CD4-positive, alpha-beta memory T cell (primary cell): Measurements from ENCODE around the gene PHGDH. TPM values are rescaled to one million over a fixed set of nuclear protein-coding genes. Genes with fewer than 3 reads are reported as not detected.

Experiments used
- CTCF ChIA-PET: fragments of 350-600 bp; sonication (Branson Sonifier 250); formaldehyde crosslinking; loops from one replicate; lab custom pipeline; 2021; ENCODE audit warnings: inconsistent platforms; ENCODE audit not compliant: partially characterized antibody; lab: Charles Lee
- POLR2A ChIA-PET: fragments of 350-600 bp; sonication (Branson Sonifier 250); formaldehyde crosslinking; loops from one replicate; lab custom pipeline; 2021; ENCODE audit not compliant: partially characterized antibody; lab: Charles Lee
- DNase-seq, 5 donors: peaks; one replicate each; pipeline versions ENCODE4 v3.0.0 to v3.0.0-alpha.2; 2020 to 2022; ENCODE audit warnings: mixed read lengths in 1 of 5
- H3K27ac ChIP-seq: one replicate; pipeline ENCODE4 v1.7.0; 2013; ENCODE audit warnings: low read depth, low read length
- H3K27me3 ChIP-seq: 2 replicates; pipeline ENCODE4 v1.7.0; 2013; ENCODE audit warnings: mild to moderate bottlenecking, low read length, moderate library complexity; ENCODE audit not compliant: insufficient read depth
- H3K36me3 ChIP-seq: 2 replicates; pipeline ENCODE4 v1.7.0; 2013; ENCODE audit warnings: mild to moderate bottlenecking, low read length, moderate library complexity; ENCODE audit not compliant: insufficient read depth
- H3K4me1 ChIP-seq: 2 replicates; pipeline ENCODE4 v1.7.0; 2013; ENCODE audit warnings: mild to moderate bottlenecking, low read length, moderate library complexity; ENCODE audit not compliant: insufficient read depth
- H3K4me3 ChIP-seq, 2 donors: one replicate each; pipeline ENCODE4 v1.7.0; 2013; ENCODE audit warnings: low read length in 2 of 2, mild to moderate bottlenecking in 1 of 2
- H3K9me3 ChIP-seq, 2 donors: one replicate each; pipeline ENCODE4 v1.7.0; 2013; ENCODE audit warnings: low read length in 2 of 2, control low read depth in 1 of 2; ENCODE audit not compliant: control insufficient read depth in 1 of 2
- H3K27ac Mint-ChIP-seq, 7 donors: one replicate each; pipeline ENCODE4 v1.8.0; 2020 to 2021; ENCODE audit warnings: mixed read lengths in 7 of 7, mild to moderate bottlenecking in 6 of 7, inconsistent platforms in 3 of 7, moderate library complexity in 3 of 7
- H3K27me3 Mint-ChIP-seq, 2 donors: one replicate each; pipeline ENCODE4 v1.8.0; 2020 to 2021; ENCODE audit warnings: mixed read lengths in 2 of 2
- H3K36me3 Mint-ChIP-seq, 2 donors: one replicate each; pipeline ENCODE4 v1.8.0; 2020 to 2021; ENCODE audit warnings: mixed read lengths in 2 of 2, inconsistent platforms in 1 of 2, mild to moderate bottlenecking in 1 of 2
- H3K4me1 Mint-ChIP-seq, 4 donors: one replicate each; pipeline ENCODE4 v1.8.0; 2020 to 2021; ENCODE audit warnings: mixed read lengths in 4 of 4, mild to moderate bottlenecking in 1 of 4
- H3K4me3 Mint-ChIP-seq, 8 donors: one replicate each; pipeline ENCODE4 v1.8.0; 2020 to 2021; ENCODE audit warnings: mixed read lengths in 8 of 8, mild to moderate bottlenecking in 7 of 8, moderate library complexity in 6 of 8, inconsistent platforms in 3 of 8
- H3K9me3 Mint-ChIP-seq, 8 donors: one replicate each; pipeline ENCODE4 v1.8.0; 2020 to 2021; ENCODE audit warnings: mixed read lengths in 8 of 8, mild to moderate bottlenecking in 5 of 8, inconsistent platforms in 3 of 8, moderate library complexity in 1 of 8
- intact Hi-C: fragments of 100-400 bp; cut with micrococcal nuclease; formaldehyde crosslinking; loops from one replicate; pipeline ENCODE4 v1.15.1; 2023
- polyA plus RNA-seq, 2 donors: library from polyadenylated mRNA; unstranded; fragments of 300-500 nt; fragmentation: Illumina TruSeq; gene quantifications; one replicate each; pipeline ENCODE4 v1.2.3, GENCODE V29; 2021
- total RNA-seq, 2 experiments: library from RNA; stranded (reverse); gene quantifications; one replicate each; pipeline ENCODE4 v1.2.3, GENCODE V29; 2021

Gene PHGDH
- total and polyA plus RNA-seq, 4 experiments from 2014 or later: 1.5 to 3.1 (median 2.7) TPM

DNA sequence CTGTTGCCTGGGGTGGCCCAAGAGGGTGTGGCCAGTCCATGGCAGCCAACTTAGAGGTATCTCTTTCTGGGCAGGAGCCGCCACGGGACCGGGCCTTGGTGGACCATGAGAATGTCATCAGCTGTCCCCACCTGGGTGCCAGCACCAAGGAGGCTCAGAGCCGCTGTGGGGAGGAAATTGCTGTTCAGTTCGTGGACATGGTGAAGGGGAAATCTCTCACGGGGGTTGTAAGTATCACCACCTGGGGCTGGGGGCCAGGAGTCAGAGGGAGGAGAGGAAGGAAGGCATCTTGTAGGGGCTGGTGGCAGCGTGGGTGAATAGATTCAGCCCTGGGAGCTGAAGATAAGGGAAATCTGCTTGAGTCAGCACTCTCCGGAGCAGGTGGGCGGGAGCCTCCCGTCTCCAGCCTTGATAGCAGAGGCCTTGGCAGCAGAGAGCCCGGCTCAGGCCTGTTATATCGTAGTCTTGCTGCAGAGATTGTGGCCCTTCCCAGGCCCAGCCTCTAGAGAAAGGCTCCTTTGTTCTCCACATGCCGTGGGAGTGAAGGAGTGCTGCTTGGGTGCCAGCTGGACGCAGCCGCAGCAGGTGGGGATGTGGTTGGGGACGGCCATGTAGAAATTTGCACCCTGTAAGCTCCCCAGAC is 25.4 kb downstream of the PHGDH start:
- H3K36me3 Mint-ChIP-seq: no peaks in the 10 kb centered on the region
- POLR2A ChIA-PET: no interaction called here

DNA sequence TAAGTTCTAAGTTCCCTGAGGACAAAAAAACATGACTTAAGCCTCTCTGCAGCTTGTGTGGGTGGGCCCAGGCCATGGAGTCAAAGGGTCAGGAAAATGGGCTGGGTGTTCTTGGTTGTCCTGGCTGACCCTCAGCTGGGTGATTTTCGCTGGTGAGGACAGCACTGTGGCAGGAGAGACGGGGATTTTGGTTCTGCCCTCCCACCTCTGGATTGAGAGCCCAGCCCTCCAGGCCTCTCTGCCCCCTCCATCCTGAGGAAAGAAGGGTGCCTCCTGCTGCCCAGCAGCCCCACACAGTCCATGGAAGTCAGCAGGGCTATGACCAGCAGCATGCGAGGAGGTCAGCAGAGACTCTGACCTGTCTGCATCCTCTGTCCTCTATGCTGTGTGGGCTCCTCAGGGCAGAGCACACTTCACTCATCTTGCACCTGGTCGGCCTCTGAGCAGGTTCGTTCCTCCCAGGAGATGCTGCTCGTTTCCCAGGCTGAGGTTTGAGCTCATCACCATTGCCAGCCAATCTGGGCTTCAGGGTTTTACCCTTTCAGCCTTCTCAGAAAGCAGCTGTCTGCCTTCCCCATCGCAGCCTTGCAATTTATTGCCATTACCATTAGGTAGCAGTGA is 26.5 kb downstream of the PHGDH start:
- Histone ChIP-seq H3K9me3 (no peaks in the 10 kb centered on the region), H3K27ac (no peak overlapping the region), H3K36me3 (no peaks in the 10 kb centered on the region), H3K4me1 (no peaks in the 10 kb centered on the region), H3K27me3 (no peaks in the 10 kb centered on the region), H3K4me3 (no peak overlapping the region)
- no peak for DNase-seq
- Mint-ChIP-seq H3K4me3 (no peak overlapping the region), H3K27ac (no peak overlapping the region), H3K9me3 (no peaks in the 10 kb centered on the region), H3K27me3 (no peaks in the 10 kb centered on the region), H3K4me1 (no peaks in the 10 kb centered on the region), H3K36me3 (no peaks in the 10 kb centered on the region)
- intact Hi-C loops: no loop called here
- CTCF ChIA-PET: interaction anchor here (2.1 to 6.4 kb wide), 2 partner anchors 7 to 10 kb away, joined by 6 to 44 read pairs; no protein-coding TSS in a partner anchor
- POLR2A ChIA-PET: no interaction called here

More for the DNA sequence above, 25.4 kb downstream of the PHGDH start:
- H3K4me1 ChIP-seq: no peaks in the 10 kb centered on the region
- DNase-seq: no peak
- no peak overlapping the region for H3K4me3 ChIP-seq
- no peak overlapping the region for H3K27ac Mint-ChIP-seq
- H3K27ac ChIP-seq: no peak overlapping the region
- H3K9me3 ChIP-seq: no peaks in the 10 kb centered on the region
- intact Hi-C loops: no loop called here
- no peak overlapping the region for H3K4me3 Mint-ChIP-seq
- no peaks in the 10 kb centered on the region for H3K4me1 Mint-ChIP-seq
- CTCF ChIA-PET: interaction anchor here (2.1 to 6.4 kb wide), 2 partner anchors 8 to 11 kb away, joined by 6 to 44 read pairs; no protein-coding TSS in a partner anchor
- no peaks in the 10 kb centered on the region for H3K27me3 Mint-ChIP-seq
- H3K27me3 ChIP-seq: no peaks in the 10 kb centered on the region
- H3K9me3 Mint-ChIP-seq: no peaks in the 10 kb centered on the region
- H3K36me3 ChIP-seq: no peaks in the 10 kb centered on the region

DNA sequence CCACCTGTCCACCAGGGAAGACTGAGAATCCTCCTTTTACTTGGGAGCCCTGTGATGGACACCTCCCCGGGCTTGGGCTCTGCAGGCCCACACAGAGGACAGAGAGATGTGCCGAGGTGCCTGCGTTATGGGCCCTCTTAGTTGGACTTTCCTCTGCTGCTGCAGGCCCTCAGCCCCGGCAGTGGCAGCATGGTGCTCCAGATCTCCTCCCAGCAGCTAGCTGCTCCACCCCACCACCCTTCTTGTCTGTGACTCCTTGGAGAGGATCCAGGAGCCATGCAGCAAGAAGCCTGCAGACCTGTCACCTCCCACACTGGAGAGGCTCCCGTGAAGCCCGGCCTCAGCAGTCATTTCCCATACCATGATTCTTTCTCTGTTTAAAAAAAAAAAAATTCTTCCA is 27.4 kb downstream of the PHGDH start:
- Histone ChIP-seq H3K9me3 (no peaks in the 10 kb centered on the region), H3K27me3 (no peaks in the 10 kb centered on the region), H3K27ac (no peak overlapping the region), H3K4me1 (no peaks in the 10 kb centered on the region), H3K36me3 (no peaks in the 10 kb centered on the region), H3K4me3 (no peak overlapping the region)
- no peak for DNase-seq
- Mint-ChIP-seq H3K27ac (no peak overlapping the region), H3K4me3 (no peak overlapping the region), H3K27me3 (no peaks in the 10 kb centered on the region), H3K4me1 (peaks cover 0 to 2% (median 0%) of the 10 kb centered on the region in 4 donors), H3K9me3 (no peaks in the 10 kb centered on the region), H3K36me3 (no peaks in the 10 kb centered on the region)
- ChIA-PET POLR2A (no interaction called here), CTCF (interaction anchor here (2.1 kb wide), 1 partner anchor 9 kb away, joined by 6 read pairs; no protein-coding TSS in a partner anchor)
- intact Hi-C loops: no loop called here

DNA sequence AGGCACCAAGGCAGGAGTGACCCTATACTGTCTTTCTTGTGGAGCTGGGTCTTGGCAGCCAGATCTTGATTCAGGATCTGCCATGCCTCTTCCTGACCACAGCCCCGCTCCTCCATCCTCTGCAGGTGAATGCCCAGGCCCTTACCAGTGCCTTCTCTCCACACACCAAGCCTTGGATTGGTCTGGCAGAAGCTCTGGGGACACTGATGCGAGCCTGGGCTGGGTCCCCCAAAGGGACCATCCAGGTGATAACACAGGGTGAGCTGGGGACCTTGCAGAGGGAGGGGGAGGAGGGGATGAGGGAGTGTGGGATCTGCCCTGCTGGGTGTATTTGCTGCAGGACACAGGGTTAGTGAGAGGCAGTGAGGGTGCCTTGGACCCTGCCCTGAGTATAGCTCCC is 28.5 kb downstream of the PHGDH start:
- ChIA-PET POLR2A (no interaction called here), CTCF (no interaction called here)
- DNase-seq: no peak
- Histone ChIP-seq H3K36me3 (no peaks in the 10 kb centered on the region), H3K27ac (no peak overlapping the region), H3K9me3 (no peaks in the 10 kb centered on the region), H3K27me3 (no peaks in the 10 kb centered on the region), H3K4me3 (no peak overlapping the region), H3K4me1 (no peaks in the 10 kb centered on the region)
- Mint-ChIP-seq H3K27ac (no peak overlapping the region), H3K36me3 (no peaks in the 10 kb centered on the region), H3K4me3 (no peak overlapping the region), H3K9me3 (no peaks in the 10 kb centered on the region), H3K27me3 (no peaks in the 10 kb centered on the region), H3K4me1 (peaks cover 0 to 2% (median 0%) of the 10 kb centered on the region in 4 donors)
- intact Hi-C loops: no loop called here

DNA sequence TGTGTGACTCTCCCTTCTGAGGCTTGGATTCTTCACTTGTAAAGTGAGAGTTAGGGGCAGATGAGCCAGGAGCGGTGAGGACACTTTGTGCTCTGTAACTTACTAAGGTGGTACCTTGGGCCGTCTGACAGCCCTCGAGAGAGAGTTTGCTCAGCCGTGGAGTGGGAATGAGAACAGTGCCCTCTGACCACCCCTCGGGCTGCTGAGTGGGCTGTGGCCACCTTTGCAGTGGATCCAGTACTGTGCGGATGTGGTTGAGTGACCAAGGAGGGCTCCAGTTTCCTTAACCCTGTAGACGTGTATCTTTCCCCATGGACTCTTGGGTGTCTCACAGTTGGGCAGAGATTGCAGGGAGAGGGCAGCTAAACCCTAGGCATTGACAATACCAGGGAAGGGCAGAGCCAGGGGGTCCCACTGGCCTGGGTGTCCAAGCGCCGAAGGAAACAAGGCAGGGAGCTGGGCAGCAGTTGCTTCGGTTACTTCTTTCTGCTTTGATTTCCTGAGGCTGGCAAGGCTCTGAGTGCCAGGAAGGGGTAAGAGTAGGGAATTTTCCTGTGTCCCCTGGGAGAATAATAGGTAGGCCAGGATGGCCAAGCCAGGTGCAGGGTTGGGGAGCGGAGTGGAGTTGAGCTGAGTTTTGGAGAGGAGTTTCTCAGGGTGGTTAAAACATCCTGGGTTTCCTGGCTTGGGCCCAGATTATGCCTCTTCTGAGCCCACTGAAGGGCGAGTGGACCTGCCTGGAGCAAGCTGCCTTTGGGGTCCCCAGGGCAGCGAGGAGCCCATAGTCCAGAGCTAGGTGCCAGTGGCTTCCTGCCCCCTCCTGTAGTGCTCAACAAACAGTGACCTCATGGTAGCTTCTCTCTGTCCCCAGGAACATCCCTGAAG is 29.4 kb downstream of the PHGDH start:
- ChIA-PET POLR2A (no interaction called here), CTCF (no interaction called here)
- Histone ChIP-seq H3K36me3 (no peaks in the 10 kb centered on the region), H3K4me1 (no peaks in the 10 kb centered on the region), H3K4me3 (no peak overlapping the region), H3K9me3 (no peaks in the 10 kb centered on the region), H3K27me3 (no peaks in the 10 kb centered on the region), H3K27ac (no peak overlapping the region)
- Mint-ChIP-seq H3K36me3 (no peaks in the 10 kb centered on the region), H3K4me1 (peaks cover 0 to 2% (median 0%) of the 10 kb centered on the region in 4 donors), H3K27me3 (no peaks in the 10 kb centered on the region), H3K9me3 (no peaks in the 10 kb centered on the region), H3K4me3 (no peak overlapping the region), H3K27ac (no peak overlapping the region)
- intact Hi-C loops: no loop called here
- DNase-seq: no peak

DNA sequence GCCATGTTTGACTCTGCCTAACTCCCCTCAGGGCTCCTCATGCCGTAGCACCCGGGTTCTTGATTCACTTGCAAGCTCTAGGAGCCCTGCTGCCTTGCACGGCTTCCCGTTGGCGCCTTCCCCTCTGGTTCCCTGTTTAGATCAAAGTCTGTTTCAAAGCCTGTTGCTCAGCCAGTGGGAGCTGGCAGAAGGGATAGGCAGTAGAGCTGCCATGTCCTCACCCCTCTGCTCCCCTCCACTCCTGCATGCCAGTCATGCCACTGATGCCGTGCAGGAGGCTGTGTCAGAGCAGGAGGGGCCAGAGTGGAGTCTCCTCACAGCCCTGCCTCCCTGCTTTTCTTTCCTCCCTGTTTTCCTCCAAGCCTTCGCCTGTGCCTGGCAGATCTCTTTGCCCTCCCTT is 30.5 kb downstream of the PHGDH start:
- no peak overlapping the region for H3K27ac ChIP-seq
- DNase-seq: no peak
- Mint-ChIP-seq H3K4me3 (no peak overlapping the region), H3K27ac (no peak overlapping the region), H3K4me1 (peaks cover 0 to 2% (median 0%) of the 10 kb centered on the region in 4 donors), H3K9me3 (no peaks in the 10 kb centered on the region), H3K36me3 (no peaks in the 10 kb centered on the region), H3K27me3 (no peaks in the 10 kb centered on the region)
- H3K4me3 ChIP-seq: no peak overlapping the region
- CTCF ChIA-PET: no interaction called here
- POLR2A ChIA-PET: no interaction called here
- no peaks in the 10 kb centered on the region for H3K4me1 ChIP-seq
- no peaks in the 10 kb centered on the region for H3K36me3 ChIP-seq
- H3K9me3 ChIP-seq: no peaks in the 10 kb centered on the region
- intact Hi-C loops: no loop called here
- H3K27me3 ChIP-seq: no peaks in the 10 kb centered on the region

DNA sequence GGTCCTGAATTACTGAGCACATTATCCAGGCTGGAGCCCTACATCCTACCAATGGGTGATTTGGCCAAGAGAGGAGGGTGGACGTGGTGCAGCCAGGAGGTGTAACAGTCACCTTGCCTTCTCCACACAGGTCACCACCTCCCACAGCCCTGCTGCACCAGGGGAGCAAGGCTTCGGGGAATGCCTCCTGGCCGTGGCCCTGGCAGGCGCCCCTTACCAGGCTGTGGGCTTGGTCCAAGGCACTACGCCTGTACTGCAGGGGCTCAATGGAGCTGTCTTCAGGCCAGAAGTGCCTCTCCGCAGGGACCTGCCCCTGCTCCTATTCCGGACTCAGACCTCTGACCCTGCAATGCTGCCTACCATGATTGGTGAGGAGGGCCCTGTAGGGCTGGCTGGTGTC is 30.9 kb downstream of the PHGDH start:
- intact Hi-C loops: no loop called here
- ChIA-PET POLR2A (no interaction called here), CTCF (interaction anchor here (0.9 to 4.8 kb wide), 4 partner anchors 8 to 34 kb away, joined by 3 to 44 read pairs (median 14); no protein-coding TSS in a partner anchor)
- Mint-ChIP-seq H3K4me1 (peaks cover 0 to 2% (median 0%) of the 10 kb centered on the region in 4 donors), H3K27ac (no peak overlapping the region), H3K4me3 (no peak overlapping the region), H3K9me3 (no peaks in the 10 kb centered on the region), H3K36me3 (no peaks in the 10 kb centered on the region), H3K27me3 (no peaks in the 10 kb centered on the region)
- Histone ChIP-seq H3K9me3 (no peaks in the 10 kb centered on the region), H3K4me1 (no peaks in the 10 kb centered on the region), H3K4me3 (no peak overlapping the region), H3K36me3 (no peaks in the 10 kb centered on the region), H3K27ac (no peak overlapping the region), H3K27me3 (no peaks in the 10 kb centered on the region)
- DNase-seq: no peak
